COLO668 (cell line): ENCODE measurements around the gene SUCO.
"Not testable (repeated sequence)": the region's sequence is repeated elsewhere in the genome, so short reads cannot be mapped to it uniquely, and the experiment has no call there.

Experiments
- DNase-seq: peaks from one replicate; lab custom pipeline; 2025; ENCODE audit not compliant: unreplicated experiment; lab: John Stamatoyannopoulos, UW

Gene SUCO

GRCh38 chr1:172603816-172604215 lies 70.9 kb downstream of the SUCO start:
- DNase-seq: no peak

- DNase-seq: no peak
These were observed 72.7 kb downstream of the SUCO start for GRCh38 chr1:172605641-172606040.

GRCh38 chr1:172607145-172607544 lies 74.2 kb downstream of the SUCO start:
- no peak for DNase-seq

GRCh38 chr1:172608098-172608601 lies 75.2 kb downstream of the SUCO start:
- no peak for DNase-seq

- DNase-seq: no peak
These were observed 76.6 kb downstream of the SUCO start for GRCh38 chr1:172609528-172609927.

- DNase-seq: no peak
These were observed 79.5 kb downstream of the SUCO start for GRCh38 chr1:172612478-172612877.

GRCh38 chr1:172613294-172613693 lies 80.3 kb downstream of the SUCO start:
- DNase-seq: no peak

- no peak for DNase-seq
These were observed 83.2 kb downstream of the SUCO start for GRCh38 chr1:172616195-172616594.

- DNase-seq: no peak
These were observed 83.7 kb downstream of the SUCO start for GRCh38 chr1:172616636-172617035.

GRCh38 chr1:172620603-172621002 lies 87.7 kb downstream of the SUCO start:
- not testable (repeated sequence) for DNase-seq

- DNase-seq: no peak
These were observed 89.6 kb downstream of the SUCO start for GRCh38 chr1:172622541-172622940.

GRCh38 chr1:172623748-172624147 lies 90.8 kb downstream of the SUCO start:
- no peak for DNase-seq

GRCh38 chr1:172626845-172627244 lies 93.9 kb downstream of the SUCO start:
- DNase-seq: no peak

- DNase-seq: no peak
These were observed 94.8 kb downstream of the SUCO start for GRCh38 chr1:172627702-172628101.

GRCh38 chr1:172628401-172628800 lies 95.5 kb downstream of the SUCO start:
- no peak for DNase-seq

GRCh38 chr1:172629170-172629569 lies 96.2 kb downstream of the SUCO start:
- no peak for DNase-seq

- no peak for DNase-seq
These were observed 96.7 kb downstream of the SUCO start for GRCh38 chr1:172629638-172630037.

- DNase-seq: no peak
These were observed 97.3 kb downstream of the SUCO start for GRCh38 chr1:172630056-172630818.

- DNase-seq: no peak
These were observed 97.9 kb downstream of the SUCO start for GRCh38 chr1:172630868-172631267.

GRCh38 chr1:172637522-172637921 lies 104.6 kb downstream of the SUCO start:
- DNase-seq: no peak

- no peak for DNase-seq
These were observed 105.3 kb downstream of the SUCO start for GRCh38 chr1:172638249-172638648.

- DNase-seq: no peak
These were observed 106.2 kb downstream of the SUCO start for GRCh38 chr1:172638885-172639831.
